BE2C (cell line): Measurements from ENCODE around the gene PTPRM.

Source experiments
- DNase-seq: peaks from one replicate; pipeline ENCODE4 v3.0.0-alpha.2; 2020
- H3K27me3 ChIP-seq: fragments of 250-450 bp; sonication (Bioruptor Pico); 2 replicates; pipeline ENCODE4 v1.5.1; 2020; ENCODE audit warnings: mild to moderate bottlenecking
- H3K36me3 ChIP-seq: fragments of 250-450 bp; sonication (Bioruptor Pico); 2 replicates; pipeline ENCODE4 v1.5.1; 2020; ENCODE audit warnings: mild to moderate bottlenecking
- H3K4me1 ChIP-seq: fragments of 250-450 bp; sonication (Bioruptor Pico); 2 replicates; pipeline ENCODE4 v1.5.1; 2020
- H3K4me3 ChIP-seq: 2 replicates; pipeline ENCODE4 v1.5.1; 2011; ENCODE audit warnings: low read depth, low read length
- H3K9me3 ChIP-seq: fragments of 250-450 bp; sonication (Bioruptor Pico); 2 replicates; pipeline ENCODE4 v1.5.1; 2020
- CTCF ChIP-seq: IDR thresholded peaks from 2 replicates; pipeline ENCODE4 v1.5.1; 2012; ENCODE audit warnings: mild to moderate bottlenecking, low read depth, low read length

Gene PTPRM

GRCh38 chr18:7725473-7725872, 158.4 kb downstream of the PTPRM start:
- Histone ChIP-seq H3K36me3 (no peaks in the 10 kb centered on the region), H3K27me3 (no peaks in the 10 kb centered on the region), H3K9me3 (no peaks in the 10 kb centered on the region), H3K4me1 (no peaks in the 10 kb centered on the region), H3K4me3 (no peak overlapping the region)
- no peak for DNase-seq
- no peak for TF ChIP-seq CTCF

- Histone ChIP-seq H3K36me3 (no peaks in the 10 kb centered on the region), H3K9me3 (no peaks in the 10 kb centered on the region), H3K4me1 (no peaks in the 10 kb centered on the region), H3K27me3 (no peaks in the 10 kb centered on the region), H3K4me3 (no peak overlapping the region)
- DNase-seq = no peak
- no peak for TF ChIP-seq CTCF
Measured at GRCh38 chr18:7725897-7726296, 158.8 kb downstream of the PTPRM start.

GRCh38 chr18:7726522-7726921, 159.4 kb downstream of the PTPRM start:
- no peak for TF ChIP-seq CTCF
- Histone ChIP-seq H3K36me3 (no peaks in the 10 kb centered on the region), H3K27me3 (no peaks in the 10 kb centered on the region), H3K4me3 (no peak overlapping the region), H3K4me1 (no peaks in the 10 kb centered on the region), H3K9me3 (no peaks in the 10 kb centered on the region)
- DNase-seq = no peak

- TF ChIP-seq CTCF = no peak
- Histone ChIP-seq H3K4me1 (no peaks in the 10 kb centered on the region), H3K9me3 (no peaks in the 10 kb centered on the region), H3K27me3 (no peaks in the 10 kb centered on the region), H3K36me3 (no peaks in the 10 kb centered on the region), H3K4me3 (no peak overlapping the region)
- DNase-seq = no peak
Measured at GRCh38 chr18:7727361-7728076, 160.4 kb downstream of the PTPRM start.

GRCh38 chr18:7728297-7728696, 161.2 kb downstream of the PTPRM start:
- Histone ChIP-seq H3K4me1 (no peaks in the 10 kb centered on the region), H3K36me3 (no peaks in the 10 kb centered on the region), H3K9me3 (no peaks in the 10 kb centered on the region), H3K27me3 (no peaks in the 10 kb centered on the region), H3K4me3 (no peak overlapping the region)
- no peak for TF ChIP-seq CTCF
- DNase-seq = no peak

- H3K4me3 ChIP-seq = no peak overlapping the region
- no peaks in the 10 kb centered on the region for H3K27me3 ChIP-seq
- no peaks in the 10 kb centered on the region for H3K36me3 ChIP-seq
- no peaks in the 10 kb centered on the region for H3K9me3 ChIP-seq
- TF ChIP-seq CTCF = no peak
- H3K4me1 ChIP-seq = no peaks in the 10 kb centered on the region
- no peak for DNase-seq
Measured at GRCh38 chr18:7729868-7730267, 162.8 kb downstream of the PTPRM start.
